ENCODE results near the gene SLC25A51. TPM values are rescaled to one million over a fixed set of nuclear protein-coding genes. Genes with fewer than 3 reads are reported as not detected.

SLC25A51 gene
- total and polyA plus RNA-seq, 2 experiments from 2014 or later = 5.3 to 22.0 TPM

GRCh38 chr9:37950561-37950960 is 46.6 kb upstream of the SLC25A51 start:
- H3K27me3 ChIP-seq (ENCODE audit: insufficient read depth) = no peaks in the 10 kb centered on the region
- H3K9me3 Mint-ChIP-seq = no peaks in the 10 kb centered on the region; the same call in 2 of the 3 replicates
- H4K20me1 ChIP-seq (replicated peaks; ENCODE audit: insufficient read depth) = no peaks in the 10 kb centered on the region
- no peak overlapping the region for H3K4me3 Mint-ChIP-seq
- H3K4me2 ChIP-seq = no peak overlapping the region
- peak; percentile 16 for DNase-seq (ENCODE audit: low spot score)
- no peaks in the 10 kb centered on the region for H3F3A ChIP-seq (replicated peaks; ENCODE audit: low read depth)
- H3K27ac Mint-ChIP-seq = peak overlapping the region; percentile 58
- peaks cover 9% of the 10 kb centered on the region for H3K27me3 Mint-ChIP-seq (ENCODE audit: insufficient read depth, low read depth, poor library complexity)
- no peak overlapping the region for H3K27ac ChIP-seq (ENCODE audit: low read depth)
- peak in 1 of 2 experiments; percentile 37; a peak in 2 of 4 replicates for TF ChIP-seq CTCF (conservative IDR thresholded peaks at IDR 0.05; ENCODE audit: low read depth in 2 of 2)
- TF ChIP-seq STAT1 (IDR thresholded peaks at IDR 0.05; ENCODE audit: unreplicated experiment) = no peak
- no peaks in the 10 kb centered on the region for H3K79me2 ChIP-seq (replicated peaks; ENCODE audit: insufficient read depth)
- no peaks in the 10 kb centered on the region for H3K9me2 ChIP-seq (ENCODE audit: insufficient read depth)
- no peak overlapping the region for H3K4me3 ChIP-seq
- no peaks in the 10 kb centered on the region for H3K4me1 ChIP-seq (ENCODE audit: insufficient read depth)
- H3K4me1 Mint-ChIP-seq = no peaks in the 10 kb centered on the region; the same call in 2 of the 3 replicates
- ATAC-seq = no peak
- H3K36me3 Mint-ChIP-seq (ENCODE audit: low read depth) = peaks cover 32% of the 10 kb centered on the region
- no peak overlapping the region for H2AFZ ChIP-seq
- no peaks in the 10 kb centered on the region; the same call in 1 of the 2 replicates for H3K36me3 ChIP-seq (ENCODE audit: insufficient read depth)

- Histone ChIP-seq H3K4me2 (no peak overlapping the region), H3K4me3 (no peak overlapping the region), H3F3A (replicated peaks; ENCODE audit: low read depth) (no peaks in the 10 kb centered on the region), H3K4me1 (ENCODE audit: insufficient read depth) (peaks cover 9% of the 10 kb centered on the region), H3K79me2 (replicated peaks; ENCODE audit: insufficient read depth) (no peaks in the 10 kb centered on the region), H4K20me1 (replicated peaks; ENCODE audit: insufficient read depth) (no peaks in the 10 kb centered on the region), H3K36me3 (ENCODE audit: insufficient read depth) (no peaks in the 10 kb centered on the region; the same call in 1 of the 2 replicates), H3K9me2 (ENCODE audit: insufficient read depth) (no peaks in the 10 kb centered on the region), H2AFZ (no peak overlapping the region), H3K27ac (ENCODE audit: low read depth) (no peak overlapping the region), H3K27me3 (ENCODE audit: insufficient read depth) (no peaks in the 10 kb centered on the region)
- Mint-ChIP-seq H3K27me3 (ENCODE audit: insufficient read depth, low read depth, poor library complexity) (peaks cover 9% of the 10 kb centered on the region), H3K9me3 (no peaks in the 10 kb centered on the region; the same call in 2 of the 3 replicates), H3K27ac (no peak overlapping the region), H3K36me3 (ENCODE audit: low read depth) (peaks cover 28% of the 10 kb centered on the region), H3K4me1 (peaks cover 10% of the 10 kb centered on the region), H3K4me3 (no peak overlapping the region)
- ATAC-seq = no peak
- TF ChIP-seq ETS1 (IDR thresholded peaks at IDR 0.05) (no peak), JUNB (IDR thresholded peaks at IDR 0.05; ENCODE audit: unreplicated experiment) (no peak), STAT1 (IDR thresholded peaks at IDR 0.05; ENCODE audit: unreplicated experiment) (no peak), CREB1 (CRISPR knock-in tag; IDR thresholded peaks at IDR 0.05; ENCODE audit: low read depth) (no peak), ZNF114 (CRISPR knock-in tag; IDR thresholded peaks at IDR 0.05) (no peak), ZNF462 (CRISPR knock-in tag; IDR thresholded peaks at IDR 0.05) (no peak)
- DNase-seq (ENCODE audit: low spot score) = no peak
Observed at GRCh38 chr9:37949576-37949975, 45.6 kb upstream of the SLC25A51 start.

Data from GM23338 (cell line).